NCI-H2107 treated with DMSO at 0.1 percent for 48 hours (cell line): ENCODE measurements around the gene FBN3.
"Not testable (repeated sequence)": the region's sequence is repeated elsewhere in the genome, so short reads cannot be mapped to it uniquely, and the experiment has no call there.

ENCODE experiments used
- DNase-seq: peaks from one replicate; lab custom pipeline; 2025; ENCODE audit not compliant: unreplicated experiment; lab: John Stamatoyannopoulos, UW

FBN3 gene

GRCh38 chr19:8064911-8065874, 84.2 kb downstream of the FBN3 start:
- DNase-seq = no peak

GRCh38 chr19:8057545-8058270, 91.7 kb downstream of the FBN3 start:
- no peak for DNase-seq

DNA sequence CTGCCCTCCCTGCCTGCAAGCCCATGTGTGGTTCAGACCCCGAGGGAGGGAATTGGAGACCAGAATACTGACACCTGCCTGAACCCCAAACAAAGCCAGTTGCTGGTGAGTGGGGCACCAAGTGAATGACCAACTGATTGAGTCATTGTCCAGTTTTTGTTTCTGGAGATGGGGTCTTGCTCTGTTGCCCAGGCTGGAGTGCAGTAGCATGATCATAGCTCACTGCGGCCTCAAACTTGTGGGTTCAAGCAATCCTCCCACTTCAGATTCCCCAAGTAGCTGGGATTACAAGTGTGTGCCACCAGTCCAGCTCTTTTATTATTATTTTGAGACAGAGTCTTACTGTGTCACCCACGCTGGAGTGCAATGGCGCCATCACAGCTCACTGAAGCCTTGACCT, 92.9 kb downstream of the FBN3 start:
- no peak for DNase-seq

GRCh38 chr19:8054169-8054568, 95.2 kb downstream of the FBN3 start:
- no peak for DNase-seq

- DNase-seq = no peak
Observed at GRCh38 chr19:8052464-8052859, 96.9 kb downstream of the FBN3 start, which contains the start of gene CCL25. CCL25 (plus strand) TSS chr19:8052760; CDS start chr19:8053050, 290 bp downstream.

- peak; percentile 54 for DNase-seq
Observed at GRCh38 chr19:8050274-8051096, 98.9 kb downstream of the FBN3 start.

DNA sequence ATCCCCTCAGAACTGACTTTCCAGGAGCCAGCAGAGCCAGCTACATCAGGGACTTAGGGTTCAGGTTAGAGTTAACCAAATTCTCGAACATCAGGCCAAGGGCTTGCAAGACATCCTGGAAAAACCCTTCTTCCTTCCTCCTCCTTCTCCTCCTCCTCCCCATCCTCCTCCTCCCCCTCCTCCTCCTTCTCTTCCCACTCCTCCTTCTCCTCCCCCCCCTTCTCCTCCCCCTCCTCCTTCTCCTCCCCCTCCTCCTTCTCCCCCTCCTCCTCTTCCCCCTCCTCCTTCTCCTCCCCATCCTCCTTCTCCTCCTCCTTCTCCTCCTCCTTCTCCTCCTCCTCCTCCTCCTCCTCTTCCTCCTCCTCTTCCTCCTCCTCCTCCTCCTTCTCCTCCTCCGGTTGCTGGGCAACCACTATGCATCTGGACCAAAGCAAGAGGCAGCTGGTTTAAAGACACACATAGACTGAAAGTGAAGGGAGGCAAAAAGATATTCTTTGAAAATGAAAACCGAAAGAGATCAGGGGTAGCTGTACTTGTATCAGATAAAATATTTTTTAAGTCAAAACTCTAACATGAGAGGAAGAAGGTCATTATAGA, 102.7 kb downstream of the FBN3 start:
- DNase-seq = no peak

DNA sequence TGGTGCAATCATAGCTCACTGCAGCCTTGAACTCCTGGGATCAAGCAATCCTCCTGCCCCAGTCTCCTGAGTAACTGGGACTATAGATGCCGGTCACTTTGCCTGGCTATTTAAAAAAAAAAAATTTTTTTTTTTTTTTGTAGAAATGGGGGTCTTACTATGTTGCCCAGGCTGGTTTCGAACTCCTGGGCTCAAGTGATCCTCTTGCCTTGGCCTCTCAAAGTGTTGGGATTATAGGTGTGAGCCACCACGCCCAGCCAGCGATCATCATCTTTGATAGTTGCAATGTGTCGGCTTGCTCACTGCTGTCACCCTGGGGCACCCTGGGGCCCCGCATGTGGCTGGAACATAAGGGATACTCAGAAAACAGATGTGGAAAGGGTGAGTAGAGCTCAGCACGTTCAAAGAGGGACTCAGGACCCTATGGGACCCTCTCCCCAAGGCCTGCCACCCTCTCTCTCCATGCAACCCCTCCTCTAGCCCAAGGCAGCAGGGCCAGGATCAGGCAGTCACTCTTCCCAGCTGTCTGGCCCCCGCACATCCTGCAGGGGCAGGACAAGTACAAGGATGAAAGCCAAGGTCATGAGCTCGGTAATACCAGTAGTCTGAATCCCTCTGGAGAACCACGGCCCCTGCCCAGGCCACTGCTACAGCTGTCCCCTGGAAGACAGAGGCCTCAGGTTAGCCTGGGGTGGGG, 103.4 kb downstream of the FBN3 start:
- DNase-seq = no peak

DNA sequence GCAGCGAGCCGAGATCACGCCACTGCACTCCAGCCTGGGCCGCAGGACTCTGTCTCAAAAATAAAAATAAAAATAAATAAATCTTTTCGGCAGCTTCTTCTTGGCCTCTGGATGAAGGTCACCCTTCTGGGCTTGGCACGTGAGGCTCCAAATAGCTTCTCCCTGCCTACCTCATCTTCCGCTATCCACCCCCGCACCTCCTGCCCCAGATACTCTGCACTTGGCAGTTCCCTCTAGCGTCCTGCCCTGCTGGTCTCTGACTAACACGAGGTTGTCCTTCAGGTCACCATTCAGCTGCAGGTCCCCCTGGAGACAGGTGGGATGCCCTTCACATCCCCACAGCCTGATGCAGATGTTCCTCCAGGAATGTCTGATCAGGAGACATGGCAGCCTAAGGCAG, 105.4 kb downstream of the FBN3 start:
- no peak for DNase-seq

- no peak for DNase-seq
Observed at GRCh38 chr19:8042900-8043299, 106.5 kb downstream of the FBN3 start.

GRCh38 chr19:8041531-8041931, 107.9 kb downstream of the FBN3 start:
- DNase-seq = peak; percentile 57

GRCh38 chr19:8039231-8039630, 110.2 kb downstream of the FBN3 start:
- DNase-seq = no peak

DNA sequence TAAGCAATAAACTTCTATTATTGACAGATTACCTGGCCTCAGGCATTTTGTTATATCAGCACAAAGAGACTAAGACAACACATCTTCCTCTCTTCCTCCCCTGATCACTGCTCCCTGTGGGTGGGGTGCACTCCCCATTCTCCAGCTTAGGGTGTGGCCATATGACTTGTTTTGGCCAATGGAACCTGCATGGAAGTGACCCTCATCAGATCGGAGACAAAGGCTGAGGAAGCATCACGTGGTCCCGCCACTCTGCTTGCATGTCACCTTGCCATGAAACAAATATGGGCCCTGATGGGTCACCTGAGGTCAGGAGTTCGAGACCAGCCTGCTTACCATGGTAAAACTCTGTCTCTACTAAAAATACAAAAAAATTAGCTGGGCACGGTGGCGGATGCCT, 110.6 kb downstream of the FBN3 start:
- no peak for DNase-seq

DNA sequence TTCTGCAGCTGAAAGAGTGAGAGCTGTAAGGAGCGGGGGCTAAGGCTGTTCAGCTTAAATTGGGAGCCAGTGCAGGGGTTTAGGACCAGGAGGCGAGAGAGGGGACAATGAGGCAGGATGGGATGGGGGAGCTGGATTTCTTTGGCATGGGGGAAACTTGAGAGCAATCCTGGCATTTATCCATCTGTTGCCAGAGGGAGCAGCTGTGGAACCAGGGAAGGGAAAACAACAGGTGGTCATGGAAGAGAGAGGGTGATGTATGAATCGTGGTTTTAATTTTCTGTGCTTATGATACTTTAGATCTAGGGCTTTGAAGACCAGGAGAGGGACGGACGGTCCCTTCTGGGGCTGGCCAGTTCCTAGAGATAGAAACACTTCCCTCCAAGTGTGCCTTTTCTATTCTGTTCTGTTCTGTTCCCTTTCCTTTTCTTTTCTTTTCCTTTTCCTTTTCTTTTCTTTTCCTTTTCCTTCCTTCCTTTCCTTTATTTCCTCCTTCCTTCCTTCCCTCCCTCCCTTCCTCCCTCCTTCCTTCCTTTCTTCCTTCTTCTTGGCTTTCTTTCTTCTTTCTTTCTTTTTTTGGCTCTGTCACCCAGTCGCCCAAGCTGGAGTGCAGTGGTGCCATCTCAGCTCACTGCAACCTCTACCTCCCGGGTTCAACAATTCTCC, 112.8 kb downstream of the FBN3 start:
- peak; percentile 94 for DNase-seq

GRCh38 chr19:8034178-8034525, 115.2 kb downstream of the FBN3 start:
- no peak for DNase-seq

DNA sequence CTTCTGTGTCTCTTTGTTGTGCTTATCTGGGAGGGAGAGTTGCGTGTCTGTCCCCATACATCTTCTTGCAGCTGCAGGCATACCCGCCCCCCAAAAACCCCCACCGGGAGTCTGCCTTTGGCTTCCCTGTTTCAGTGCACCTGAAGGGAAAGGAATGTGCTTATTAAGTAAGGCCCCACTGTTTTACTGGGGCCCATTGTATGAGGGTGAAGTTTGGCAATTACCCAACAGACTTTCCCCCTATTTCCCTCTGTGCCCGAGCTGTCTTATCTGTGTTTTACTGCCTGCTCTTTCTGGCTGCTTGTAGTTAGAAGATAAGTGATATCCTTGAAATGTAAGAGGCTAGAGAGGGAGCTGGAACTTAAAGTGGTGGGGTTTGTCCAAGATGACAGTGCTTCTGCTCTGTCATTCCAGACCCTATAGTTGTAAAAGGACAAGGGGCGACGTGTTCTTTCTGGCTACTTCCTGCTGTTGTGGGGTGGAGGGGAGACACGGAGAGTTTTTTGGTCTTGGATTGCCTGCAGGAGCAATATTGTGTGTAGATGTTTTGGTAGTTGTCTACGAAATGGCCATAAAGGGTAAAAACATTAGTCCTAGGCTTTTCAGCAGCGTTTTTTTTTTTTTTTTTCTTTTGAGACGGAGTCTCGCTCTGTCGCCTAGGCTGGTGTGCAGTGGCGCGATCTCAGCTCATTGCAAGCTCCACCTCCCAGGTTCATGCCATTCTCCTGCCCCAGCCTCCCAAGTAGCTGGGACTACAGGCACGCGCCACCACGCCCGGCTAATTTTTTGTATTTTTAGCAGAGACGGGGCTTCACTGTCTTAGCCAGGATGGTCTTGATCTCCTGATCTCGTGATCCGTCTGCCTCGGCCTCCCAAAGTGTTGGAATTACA, 115.9 kb downstream of the FBN3 start:
- not testable (repeated sequence) for DNase-seq

- no peak for DNase-seq
Observed at GRCh38 chr19:8030960-8031359, 118.4 kb downstream of the FBN3 start.

GRCh38 chr19:8028951-8029491, 120.4 kb downstream of the FBN3 start:
- DNase-seq = no peak
